Spleen (tissue), 11 donors: Measurements from ENCODE around the gene EGFR. TPM values are rescaled to one million over a fixed set of nuclear protein-coding genes. Genes with fewer than 3 reads are reported as not detected.

Source experiments
- DNase-seq: peaks from one replicate; pipeline ENCODE4 v3.0.0-alpha.2; 2020
- H3K27ac ChIP-seq, 8 donors: fragments of 200-600 bp; sonication (generic) in 7 of 8; 1 replicate in 4 of 8; 2 replicates in 4 of 8; pipeline versions ENCODE4 v1.5.0 to v1.8.0; 2016 to 2021; ENCODE audit warnings: inconsistent platforms in 4 of 8, mild to moderate bottlenecking in 4 of 8, moderate library complexity in 1 of 8
- H3K27me3 ChIP-seq, 7 donors: fragments of 200-600 bp; sonication (generic) in 6 of 7; replicated peaks in 1 of 7; 1 replicate in 4 of 7; 2 replicates in 3 of 7; pipeline versions ENCODE4 v1.5.0 to v1.8.0; 2016 to 2021; ENCODE audit warnings: inconsistent platforms in 3 of 7, mild to moderate bottlenecking in 1 of 7
- H3K36me3 ChIP-seq, 6 donors: fragments of 200-600 bp; sonication (generic) in 5 of 6; 1 replicate in 4 of 6; 2 replicates in 2 of 6; pipeline versions ENCODE4 v1.5.0 to v1.8.0; 2016 to 2021; ENCODE audit warnings: inconsistent platforms in 2 of 6
- H3K4me1 ChIP-seq, 6 donors: fragments of 200-600 bp; sonication (generic) in 5 of 6; 1 replicate in 3 of 6; 2 replicates in 3 of 6; pipeline versions ENCODE4 v1.5.0 to v1.8.0; 2016 to 2021; ENCODE audit warnings: inconsistent platforms in 3 of 6
- H3K4me3 ChIP-seq, 8 donors: fragments of 200-600 bp; sonication (generic) in 7 of 8; 1 replicate in 4 of 8; 2 replicates in 4 of 8; pipeline versions ENCODE4 v1.5.0 to v1.8.0; 2016 to 2021; ENCODE audit warnings: inconsistent platforms in 4 of 8, mild to moderate bottlenecking in 4 of 8, moderate library complexity in 2 of 8
- H3K9me3 ChIP-seq, 8 donors: fragments of 200-600 bp; sonication (generic) in 7 of 8; 1 replicate in 4 of 8; 2 replicates in 4 of 8; pipeline versions ENCODE4 v1.5.0 to v1.8.0; 2016 to 2021; ENCODE audit warnings: inconsistent platforms in 4 of 8
- POLR2A ChIP-seq, 3 donors: fragments of 450-650 bp; IDR thresholded peaks; one replicate each; pipeline ENCODE4 v1.5.1; 2017; ENCODE audit warnings: antibody characterized with exemption in 3 of 3, mild to moderate bottlenecking in 1 of 3
- POLR2AphosphoS5 ChIP-seq, 3 donors: sonication (generic); formaldehyde crosslinking; IDR thresholded peaks; one replicate each; pipeline ENCODE4 v1.5.1; 2017; ENCODE audit warnings: antibody characterized with exemption in 3 of 3
- WGBS, 5 donors: extraction: QIAGEN DNeasy Blood & Tissue Kit in 3 of 5; methylation state at CpG; one replicate each; pipeline versions ENCODE4 v1.1.5 to v1.1.7; 2013 to 2018; 5-methylcytosine and 5-hydroxymethylcytosine counted together
- intact Hi-C: fragments of 100-400 bp; cut with DNase I; formaldehyde crosslinking; loops from one replicate; pipeline ENCODE4 v1.15.0; 2023; ENCODE audit warnings: low total_unique reads
- polyA plus RNA-seq, 3 donors: library from polyadenylated mRNA; stranded (reverse); fragments of 200-250 nt; gene quantifications; one replicate each; pipeline ENCODE4 v1.2.1, GENCODE V29; 2013
- total RNA-seq, 7 donors: library from RNA; depleted of rRNA in 3 of 7; stranded (reverse); fragments of >200 nt in 3 of 7; fragmentation: NEBNext Ultra II Directional in 4 of 7; extraction: Animal tissue kit (Norgen Biotek cat#: 25700) in 4 of 7; gene quantifications; one replicate each; pipeline versions ENCODE4 v1.1.0 to v1.2.1, GENCODE V29; 2016 to 2021
- TF ChIP-seq, protein P1 (sequence below), 11 experiments: fragments of 200-600 bp in 7 of 11; fragments of 450-650 bp in 4 of 11; sonication (generic) in 4 of 11; IDR thresholded peaks in 8 of 11; conservative IDR thresholded peaks in 3 of 11; 1 replicate in 7 of 11; 2 replicates in 4 of 11; pipeline versions ENCODE4 v1.4.0 to v1.8.0; 2016 to 2021; ENCODE audit warnings: antibody characterized with exemption in 11 of 11, inconsistent platforms in 4 of 11, mild to moderate bottlenecking in 1 of 11
- donor health status: healthy with polysubstance abuse.
- donor health status: DM: no; HTN: no; CAD: no; lungs with moderate emphysema.
- donor health status: DM: no; HTN: no; CAD: no.
- donor health status: Bipolar disorder and iron deficiency.
- donor health status: healthy.
- donor health status: DM: no; HTN: no; CAD: no.
- donor health status: DM: yes; HTN: yes; CAD: no.

The EGFR gene
- total and polyA plus RNA-seq, 10 donors = 1.1 to 35.2 (median 24.5) TPM

DNA sequence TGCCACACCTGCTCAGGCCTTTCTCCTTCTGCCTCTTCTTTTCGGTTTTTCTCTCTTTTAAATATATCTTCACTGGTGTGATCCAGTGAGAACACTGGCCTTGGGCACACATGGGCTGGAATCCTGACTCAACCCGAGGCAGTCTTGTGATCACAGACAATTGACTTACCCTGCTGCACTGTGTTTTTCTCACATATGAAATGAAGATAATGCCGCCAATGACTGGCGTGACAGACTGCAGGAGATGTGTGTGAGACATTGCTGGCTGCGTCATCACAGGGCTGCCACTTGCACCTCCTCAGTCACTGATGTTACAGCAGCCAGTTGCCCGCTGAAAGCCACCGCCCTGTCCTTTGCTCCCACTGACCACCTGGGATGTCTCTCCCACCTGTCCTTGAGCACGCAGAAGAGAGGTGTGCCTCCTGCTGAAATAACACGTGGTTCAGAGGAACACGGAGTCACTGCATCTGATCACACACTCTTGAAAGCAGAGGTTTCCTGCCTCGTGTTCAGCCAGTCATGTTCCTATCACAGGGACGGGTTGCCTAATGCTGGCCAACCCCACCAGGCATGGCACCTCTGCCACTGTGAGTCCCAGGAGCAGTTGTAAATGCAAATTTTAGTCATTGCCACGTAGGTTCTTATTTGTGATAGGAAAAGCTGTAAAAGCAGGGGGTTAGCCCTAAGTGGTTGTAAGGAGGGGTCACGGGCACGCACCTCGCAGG is 221.8 kb downstream of the EGFR start:
- intact Hi-C loops = no loop called here
- TF ChIP-seq, protein P1, sequence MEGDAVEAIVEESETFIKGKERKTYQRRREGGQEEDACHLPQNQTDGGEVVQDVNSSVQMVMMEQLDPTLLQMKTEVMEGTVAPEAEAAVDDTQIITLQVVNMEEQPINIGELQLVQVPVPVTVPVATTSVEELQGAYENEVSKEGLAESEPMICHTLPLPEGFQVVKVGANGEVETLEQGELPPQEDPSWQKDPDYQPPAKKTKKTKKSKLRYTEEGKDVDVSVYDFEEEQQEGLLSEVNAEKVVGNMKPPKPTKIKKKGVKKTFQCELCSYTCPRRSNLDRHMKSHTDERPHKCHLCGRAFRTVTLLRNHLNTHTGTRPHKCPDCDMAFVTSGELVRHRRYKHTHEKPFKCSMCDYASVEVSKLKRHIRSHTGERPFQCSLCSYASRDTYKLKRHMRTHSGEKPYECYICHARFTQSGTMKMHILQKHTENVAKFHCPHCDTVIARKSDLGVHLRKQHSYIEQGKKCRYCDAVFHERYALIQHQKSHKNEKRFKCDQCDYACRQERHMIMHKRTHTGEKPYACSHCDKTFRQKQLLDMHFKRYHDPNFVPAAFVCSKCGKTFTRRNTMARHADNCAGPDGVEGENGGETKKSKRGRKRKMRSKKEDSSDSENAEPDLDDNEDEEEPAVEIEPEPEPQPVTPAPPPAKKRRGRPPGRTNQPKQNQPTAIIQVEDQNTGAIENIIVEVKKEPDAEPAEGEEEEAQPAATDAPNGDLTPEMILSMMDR (IDR thresholded peaks at IDR 0.05 in 8 of 11, conservative IDR thresholded peaks at IDR 0.05 in 3 of 11) = no peak
- no peak for TF ChIP-seq POLR2AphosphoS5 (IDR thresholded peaks at IDR 0.05)
- TF ChIP-seq POLR2A (IDR thresholded peaks at IDR 0.05) = no peak
- H3K9me3 ChIP-seq = no peaks in the 10 kb centered on the region
- H3K27me3 ChIP-seq = peaks cover 0 to 19% (median 0%) of the 10 kb centered on the region in 7 donors
- no peak overlapping the region for H3K27ac ChIP-seq
- H3K4me1 ChIP-seq = no peaks in the 10 kb centered on the region
- no peak for DNase-seq
- H3K36me3 ChIP-seq = no peaks in the 10 kb centered on the region
- no peak overlapping the region for H3K4me3 ChIP-seq
- 83 to 91% (median 86%) methylated on average over 16 of the region's 16 CpGs for WGBS, 5 donors

DNA sequence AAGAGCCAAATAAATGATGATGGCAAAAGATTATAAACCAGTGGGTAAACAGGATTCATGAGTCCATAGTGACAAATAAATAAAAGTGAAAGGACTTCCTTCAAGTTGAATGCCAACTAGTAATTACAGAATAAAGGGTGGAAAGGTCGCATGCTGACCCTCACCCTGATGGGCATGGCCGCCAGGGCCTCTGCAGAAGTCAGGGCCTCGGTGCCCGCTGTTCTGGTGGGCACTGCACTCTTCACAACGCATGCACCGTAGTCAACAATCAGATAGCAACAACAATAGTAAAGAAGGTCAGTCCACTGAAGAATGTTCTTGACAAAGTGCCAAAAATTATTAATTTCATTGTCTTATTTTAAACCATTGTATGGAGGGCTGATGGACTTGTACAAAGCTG is 223.1 kb downstream of the EGFR start:
- DNase-seq = no peak
- H3K9me3 ChIP-seq = no peaks in the 10 kb centered on the region
- H3K27me3 ChIP-seq = peaks cover 0 to 14% (median 0%) of the 10 kb centered on the region in 7 donors
- 73 to 95% (median 75%) methylated on average over 6 of the region's 6 CpGs for WGBS, 5 donors
- H3K27ac ChIP-seq = peak overlapping the region in 5 of 8 donors; percentile 22 to 71 (median 52)
- TF ChIP-seq POLR2AphosphoS5 (IDR thresholded peaks at IDR 0.05) (peak in 2 of 3 donors; percentile 50 to 72), POLR2A (IDR thresholded peaks at IDR 0.05) (no peak)
- TF ChIP-seq, protein P1 (IDR thresholded peaks at IDR 0.05 in 8 of 11, conservative IDR thresholded peaks at IDR 0.05 in 3 of 11) = no peak
- H3K4me1 ChIP-seq = no peaks in the 10 kb centered on the region
- intact Hi-C loops = no loop called here
- H3K36me3 ChIP-seq = no peaks in the 10 kb centered on the region
- H3K4me3 ChIP-seq = no peak overlapping the region

DNA sequence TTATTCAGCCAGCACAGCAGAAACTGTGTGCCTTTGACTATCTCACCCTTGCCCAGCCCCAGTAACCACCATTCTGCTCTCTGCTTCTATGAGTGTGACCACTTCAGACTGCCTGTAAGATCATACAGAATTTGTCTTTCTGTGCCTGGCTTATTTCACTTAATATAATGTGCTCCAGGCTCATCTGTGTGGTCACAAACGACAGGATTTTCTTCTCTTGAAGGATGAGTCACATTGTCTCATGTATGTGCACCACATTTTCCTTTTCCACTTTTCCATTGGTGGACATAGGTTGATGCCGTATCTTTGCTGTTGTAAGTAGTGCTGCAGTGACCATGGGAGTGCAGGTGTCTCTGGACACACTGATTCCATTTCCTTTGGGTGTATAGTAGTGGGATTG is 223.8 kb downstream of the EGFR start:
- H3K4me1 ChIP-seq = no peaks in the 10 kb centered on the region
- TF ChIP-seq, protein P1 (IDR thresholded peaks at IDR 0.05 in 8 of 11, conservative IDR thresholded peaks at IDR 0.05 in 3 of 11) = no peak
- TF ChIP-seq POLR2AphosphoS5 (IDR thresholded peaks at IDR 0.05) = no peak
- TF ChIP-seq POLR2A (IDR thresholded peaks at IDR 0.05) = no peak
- 73 to 87% (median 78%) methylated on average over 2 of the region's 2 CpGs for WGBS, 5 donors
- H3K27ac ChIP-seq = peak overlapping the region in 1 of 8 donors; percentile 71
- H3K9me3 ChIP-seq = no peaks in the 10 kb centered on the region
- H3K36me3 ChIP-seq = no peaks in the 10 kb centered on the region
- H3K27me3 ChIP-seq = peaks cover 0 to 10% (median 0%) of the 10 kb centered on the region in 7 donors
- intact Hi-C loops = no loop called here
- DNase-seq = no peak
- no peak overlapping the region for H3K4me3 ChIP-seq

DNA sequence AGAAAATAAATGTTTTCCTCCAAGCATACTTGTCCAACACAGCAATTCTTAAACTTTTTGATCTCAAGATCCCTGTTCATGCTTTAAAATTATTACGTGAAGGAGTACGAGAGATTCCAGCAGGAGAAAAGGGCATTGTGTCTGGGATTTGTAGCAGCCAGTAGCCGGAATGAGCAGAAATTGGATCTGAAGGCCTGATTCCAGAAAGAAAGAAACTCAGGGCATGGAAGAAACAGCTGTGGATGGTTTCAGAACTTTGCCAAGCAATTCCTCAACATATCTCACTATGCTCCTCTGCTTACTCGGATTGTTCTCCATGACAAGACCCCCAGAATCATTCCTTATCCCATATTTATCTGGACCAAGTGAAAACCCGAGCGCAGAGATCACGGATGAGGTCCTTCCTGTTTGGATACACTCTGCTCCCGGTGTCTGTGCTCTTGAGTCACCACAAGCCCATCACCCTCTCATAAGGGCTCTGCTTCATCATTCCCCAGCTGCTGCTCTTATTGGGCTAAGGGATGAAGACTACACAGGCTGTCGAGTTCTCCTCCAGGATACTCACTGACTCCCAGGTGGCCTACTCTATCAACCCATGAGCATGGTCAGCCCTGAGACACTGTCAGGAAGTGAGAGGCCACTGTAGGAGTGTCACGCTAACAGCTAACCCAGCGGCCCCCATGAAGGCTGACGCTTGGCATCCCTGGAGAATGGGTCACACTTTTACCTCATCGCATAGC is 225.4 kb downstream of the EGFR start:
- no peak overlapping the region for H3K4me3 ChIP-seq
- WGBS, 5 donors = 84 to 93% (median 86%) methylated on average over 13 of the region's 13 CpGs
- no peaks in the 10 kb centered on the region for H3K9me3 ChIP-seq
- H3K27me3 ChIP-seq = peaks cover 0 to 11% (median 0%) of the 10 kb centered on the region in 7 donors
- no peak overlapping the region for H3K27ac ChIP-seq
- intact Hi-C loops = no loop called here
- no peak for DNase-seq
- H3K4me1 ChIP-seq = no peaks in the 10 kb centered on the region
- no peaks in the 10 kb centered on the region for H3K36me3 ChIP-seq
- TF ChIP-seq POLR2A (IDR thresholded peaks at IDR 0.05) = no peak
- TF ChIP-seq, protein P1 (IDR thresholded peaks at IDR 0.05 in 8 of 11, conservative IDR thresholded peaks at IDR 0.05 in 3 of 11) = no peak
- no peak for TF ChIP-seq POLR2AphosphoS5 (IDR thresholded peaks at IDR 0.05)
